Activated CD8-positive, alpha-beta T cell treated with anti-CD3 and anti-CD28 coated beads for 36 hours (primary cell): Measurements from ENCODE around the gene TSSK6. TPM values are rescaled to one million over a fixed set of nuclear protein-coding genes. Genes with fewer than 3 reads are reported as not detected.

ENCODE experiments used
- ATAC-seq: fragments of 200-7000 bp; cut with Tn5 transposase; one replicate; pipeline ENCODE4 v1.10.0; 2021; ENCODE audit warnings: mild to moderate bottlenecking, moderate library complexity
- CTCF ChIA-PET: fragments of 350-600 bp; sonication (Branson Sonifier 250); formaldehyde crosslinking; loops from one replicate; lab custom pipeline; 2021; ENCODE audit warnings: antibody characterized with exemption; lab: Charles Lee
- POLR2A ChIA-PET: fragments of 350-600 bp; sonication (Branson Sonifier 250); formaldehyde crosslinking; loops from one replicate; lab custom pipeline; 2021; ENCODE audit warnings: antibody characterized with exemption; lab: Charles Lee
- DNase-seq: peaks from one replicate; pipeline ENCODE4 v3.0.0-alpha.2; 2020
- H3K27ac Mint-ChIP-seq: one replicate; pipeline ENCODE4 v1.8.0; 2021; ENCODE audit warnings: mild to moderate bottlenecking, mixed read lengths
- H3K27me3 Mint-ChIP-seq: one replicate; pipeline ENCODE4 v1.8.0; 2021; ENCODE audit warnings: mixed read lengths
- H3K36me3 Mint-ChIP-seq: one replicate; pipeline ENCODE4 v1.8.0; 2021; ENCODE audit warnings: low read depth, mixed read lengths
- H3K4me1 Mint-ChIP-seq: one replicate; pipeline ENCODE4 v1.8.0; 2021; ENCODE audit warnings: low read depth, mixed read lengths
- H3K4me3 Mint-ChIP-seq: one replicate; pipeline ENCODE4 v1.8.0; 2021; ENCODE audit warnings: mild to moderate bottlenecking, moderate library complexity, mixed read lengths
- H3K9me3 Mint-ChIP-seq: one replicate; pipeline ENCODE4 v1.8.0; 2021; ENCODE audit warnings: mixed read lengths
- intact Hi-C: fragments of 100-400 bp; cut with micrococcal nuclease; formaldehyde crosslinking; loops from one replicate; pipeline ENCODE4 v1.10.0; 2022
- total RNA-seq, 2 experiments: library from RNA; stranded (reverse); gene quantifications; one replicate each; pipeline ENCODE4 v1.2.3, GENCODE V29; 2021
- TF ChIP-seq, protein P1 (sequence below): fragments of 200-600 bp; IDR thresholded peaks from one replicate; pipeline ENCODE4 v1.8.0; 2022; ENCODE audit warnings: antibody characterized with exemption, mild to moderate bottlenecking

The TSSK6 gene
- total RNA-seq, 2 experiments from 2014 or later, result 3.4 to 4.9 TPM

DNA sequence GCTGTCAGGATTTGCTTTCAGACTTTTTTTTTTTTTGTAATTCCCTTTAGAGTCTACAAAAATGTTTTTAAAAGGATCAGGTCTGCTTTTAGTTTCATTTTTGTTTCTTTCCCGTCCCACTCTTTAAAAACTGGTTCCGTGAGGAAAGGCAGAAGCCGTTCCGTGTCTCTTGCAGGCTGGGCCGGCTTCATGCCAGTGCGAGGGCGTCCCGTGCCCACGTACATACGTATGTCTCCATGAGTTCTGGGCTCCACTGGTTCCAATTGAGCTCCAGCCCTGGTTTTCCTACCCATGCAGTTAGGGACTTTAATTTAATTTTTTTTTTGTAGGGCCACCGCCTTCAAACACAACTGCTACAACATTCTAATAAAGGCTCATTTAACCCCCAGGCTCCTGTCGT is 8.8 kb downstream of the TSSK6 start:
- H3K27me3 Mint-ChIP-seq, result no peaks in the 10 kb centered on the region
- POLR2A ChIA-PET, result interaction anchor here (1.1 kb wide), 1 partner anchor 9 kb away, joined by 4 read pairs; the partner anchor contains the start of genes NDUFA13 and TSSK6
- CTCF ChIA-PET, result no interaction called here
- no peaks in the 10 kb centered on the region for H3K9me3 Mint-ChIP-seq
- H3K4me3 Mint-ChIP-seq, result no peak overlapping the region
- TF ChIP-seq, protein P1, sequence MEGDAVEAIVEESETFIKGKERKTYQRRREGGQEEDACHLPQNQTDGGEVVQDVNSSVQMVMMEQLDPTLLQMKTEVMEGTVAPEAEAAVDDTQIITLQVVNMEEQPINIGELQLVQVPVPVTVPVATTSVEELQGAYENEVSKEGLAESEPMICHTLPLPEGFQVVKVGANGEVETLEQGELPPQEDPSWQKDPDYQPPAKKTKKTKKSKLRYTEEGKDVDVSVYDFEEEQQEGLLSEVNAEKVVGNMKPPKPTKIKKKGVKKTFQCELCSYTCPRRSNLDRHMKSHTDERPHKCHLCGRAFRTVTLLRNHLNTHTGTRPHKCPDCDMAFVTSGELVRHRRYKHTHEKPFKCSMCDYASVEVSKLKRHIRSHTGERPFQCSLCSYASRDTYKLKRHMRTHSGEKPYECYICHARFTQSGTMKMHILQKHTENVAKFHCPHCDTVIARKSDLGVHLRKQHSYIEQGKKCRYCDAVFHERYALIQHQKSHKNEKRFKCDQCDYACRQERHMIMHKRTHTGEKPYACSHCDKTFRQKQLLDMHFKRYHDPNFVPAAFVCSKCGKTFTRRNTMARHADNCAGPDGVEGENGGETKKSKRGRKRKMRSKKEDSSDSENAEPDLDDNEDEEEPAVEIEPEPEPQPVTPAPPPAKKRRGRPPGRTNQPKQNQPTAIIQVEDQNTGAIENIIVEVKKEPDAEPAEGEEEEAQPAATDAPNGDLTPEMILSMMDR, result no peak
- H3K4me1 Mint-ChIP-seq, result no peaks in the 10 kb centered on the region
- H3K27ac Mint-ChIP-seq, result no peak overlapping the region
- intact Hi-C loops, result no loop called here
- no peak for DNase-seq
- peaks cover 28% of the 10 kb centered on the region for H3K36me3 Mint-ChIP-seq
- no peak for ATAC-seq

DNA sequence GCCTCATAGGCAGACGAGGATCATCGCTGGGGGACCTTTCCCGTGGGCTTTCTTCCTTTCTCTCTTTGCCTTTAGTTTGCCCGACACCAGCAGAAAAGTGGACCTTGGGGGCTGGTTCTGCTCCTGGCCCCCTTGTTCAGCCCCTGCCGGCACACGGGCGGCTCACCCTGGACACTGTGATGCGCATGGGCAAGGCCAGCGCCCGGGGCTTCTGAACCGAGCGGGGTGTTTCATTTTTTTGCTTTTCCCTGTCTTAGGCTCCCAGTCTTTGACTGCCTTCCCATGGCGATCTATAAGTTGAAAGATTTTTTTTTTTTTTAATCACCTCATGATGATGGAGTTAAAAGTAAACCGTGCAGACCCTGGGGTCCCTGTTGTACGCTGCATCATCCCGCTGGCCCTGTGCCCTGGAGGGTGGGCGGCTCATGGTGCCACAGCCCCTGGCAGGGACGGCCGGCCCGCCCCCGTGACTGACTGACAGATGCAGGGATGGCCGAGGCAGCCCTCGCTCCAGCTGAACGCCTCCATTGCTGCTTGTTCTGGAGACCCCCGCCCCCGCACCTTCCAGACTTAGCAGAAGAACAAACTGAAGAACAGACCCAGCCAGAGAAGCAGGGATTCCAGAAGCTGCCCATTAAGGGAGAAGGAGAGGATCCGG is 9.6 kb downstream of the TSSK6 start:
- no peak overlapping the region for H3K27ac Mint-ChIP-seq
- H3K4me3 Mint-ChIP-seq, result no peak overlapping the region
- TF ChIP-seq, protein P1, result no peak
- DNase-seq (no peak), ATAC-seq (no peak)
- POLR2A ChIA-PET, result interaction anchor here (1.1 kb wide), 1 partner anchor 10 kb away, joined by 4 read pairs; the partner anchor contains the start of genes NDUFA13 and TSSK6
- no peaks in the 10 kb centered on the region for H3K27me3 Mint-ChIP-seq
- H3K9me3 Mint-ChIP-seq, result no peaks in the 10 kb centered on the region
- intact Hi-C loops, result no loop called here
- CTCF ChIA-PET, result interaction anchor here (1.3 kb wide), 1 partner anchor 48 kb away, joined by 3 read pairs; no protein-coding TSS in a partner anchor
- H3K4me1 Mint-ChIP-seq, result no peaks in the 10 kb centered on the region
- peaks cover 32% of the 10 kb centered on the region for H3K36me3 Mint-ChIP-seq

DNA sequence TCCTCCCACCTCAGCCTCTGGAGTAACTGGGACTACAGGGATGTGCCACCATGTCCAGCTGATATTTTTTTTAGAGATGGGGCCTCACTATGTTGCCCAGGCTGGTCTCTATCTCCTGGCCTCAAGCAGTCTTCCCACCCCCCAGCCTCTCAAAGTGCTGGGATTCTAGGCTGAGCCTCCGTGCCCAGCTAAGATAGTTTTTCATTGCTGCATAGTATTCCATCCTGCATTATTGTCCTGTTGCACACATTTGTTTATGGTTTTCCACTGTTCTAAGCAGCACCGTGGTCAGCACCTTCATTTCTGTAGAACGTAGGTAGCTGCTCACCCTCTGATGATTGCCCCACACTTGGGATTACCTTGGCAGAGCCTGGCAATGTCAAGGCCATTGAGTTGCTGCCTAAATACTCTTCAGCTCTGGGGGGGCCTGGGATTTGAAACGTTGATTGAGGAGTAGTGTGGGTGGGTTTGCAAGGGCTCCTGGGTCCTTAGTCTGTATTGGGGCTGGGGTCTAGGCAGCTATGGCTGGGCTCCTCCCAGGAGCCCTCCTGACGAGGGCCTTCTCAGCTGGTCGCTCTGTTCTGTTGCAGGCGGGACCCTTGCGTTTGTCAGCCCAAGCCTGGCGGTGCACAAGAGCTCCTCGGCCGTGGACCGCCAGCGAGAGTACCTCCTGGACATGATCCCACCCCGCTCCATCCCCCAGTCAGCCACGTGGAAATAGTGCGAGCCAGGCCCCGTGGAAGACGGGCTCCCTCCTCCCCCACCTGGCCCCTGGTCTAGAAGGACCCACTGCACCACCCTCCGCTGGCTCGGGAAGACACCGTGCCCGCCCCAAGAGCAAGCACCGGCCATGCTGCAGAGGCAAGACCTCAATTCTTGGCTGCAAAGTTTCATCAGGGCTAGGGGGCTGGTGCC is 10.3 kb downstream of the TSSK6 start:
- Mint-ChIP-seq H3K27me3 (no peaks in the 10 kb centered on the region), H3K4me3 (no peak overlapping the region), H3K4me1 (no peaks in the 10 kb centered on the region), H3K9me3 (no peaks in the 10 kb centered on the region), H3K36me3 (peaks cover 33% of the 10 kb centered on the region), H3K27ac (no peak overlapping the region)
- intact Hi-C loops, result no loop called here
- CTCF ChIA-PET, result interaction anchor here (0.9 to 1.3 kb wide), 2 partner anchors 48 to 49 kb away, joined by 3 read pairs; no protein-coding TSS in a partner anchor
- POLR2A ChIA-PET, result interaction anchor here (0.6 to 1.6 kb wide), 3 partner anchors 11 to 505 kb away, joined by 3 to 8 read pairs (median 4); partner anchors contain the start of genes NDUFA13 and TSSK6
- TF ChIP-seq, protein P1, result no peak
- ATAC-seq, result no peak
- DNase-seq, result no peak

DNA sequence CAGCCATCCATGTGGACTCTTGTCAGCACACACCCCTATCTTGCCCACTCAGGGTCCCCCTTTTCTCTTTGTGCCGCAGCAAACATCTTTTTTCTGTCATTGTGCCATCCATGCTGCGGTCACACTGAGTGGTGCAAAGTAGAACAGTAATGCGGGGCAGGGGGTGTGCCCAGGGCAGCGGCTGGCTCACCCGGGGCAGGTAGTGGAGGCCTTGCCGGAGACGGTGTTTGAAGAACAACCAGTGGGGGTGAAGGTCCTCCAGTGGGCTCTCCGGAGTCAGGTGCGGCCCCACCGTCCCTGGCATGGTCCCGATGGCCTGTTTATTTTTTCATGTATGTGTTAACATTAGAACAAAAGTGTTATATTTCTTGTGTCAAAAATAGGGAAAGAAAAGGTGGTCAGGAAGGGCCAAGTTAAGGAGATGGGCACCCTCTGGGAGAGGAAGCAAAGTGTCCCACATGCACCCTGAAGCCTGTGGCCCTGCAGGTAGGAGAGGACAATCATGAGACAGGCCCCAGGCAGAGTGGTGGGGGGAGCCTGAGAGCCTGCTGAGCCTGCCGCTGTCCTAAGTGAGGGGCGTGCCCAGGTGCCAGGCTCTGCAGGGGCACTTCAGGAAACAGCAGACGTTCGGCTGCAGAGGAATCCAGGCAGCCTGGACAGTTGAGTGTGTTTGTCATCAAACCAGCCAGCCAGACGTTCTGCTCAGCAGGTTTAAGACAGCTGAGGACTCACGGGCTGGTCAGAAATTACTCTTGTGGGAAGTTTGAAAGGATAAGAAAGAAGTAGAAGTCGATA is 12.3 kb downstream of the TSSK6 start:
- no peak for DNase-seq
- POLR2A ChIA-PET, result no interaction called here
- CTCF ChIA-PET, result no interaction called here
- Mint-ChIP-seq H3K4me1 (no peaks in the 10 kb centered on the region), H3K9me3 (no peaks in the 10 kb centered on the region), H3K27me3 (no peaks in the 10 kb centered on the region), H3K27ac (peak overlapping the region; percentile 3), H3K36me3 (peaks cover 39% of the 10 kb centered on the region), H3K4me3 (no peak overlapping the region)
- no peak for ATAC-seq
- TF ChIP-seq, protein P1, result no peak
- intact Hi-C loops, result no loop called here
